DOHH2 (cell line): Measurements from ENCODE around the gene TLR9.

Source experiments
- H3F3A ChIP-seq: fragments of 200-600 bp; sonication (generic), shearing (Covaris generic); 2 replicates; pipeline ENCODE4 v1.6.0; 2016; ENCODE audit warnings: antibody characterized with exemption, mild to moderate bottlenecking; ENCODE audit not compliant: control insufficient read depth, insufficient read depth
- H3K27ac ChIP-seq: fragments of 200-600 bp; sonication (generic); 2 replicates; pipeline ENCODE4 v1.5.1; 2014; ENCODE audit warnings: low read depth, mild to moderate bottlenecking, low read length, moderate library complexity
- H3K27me3 ChIP-seq: fragments of 200-600 bp; sonication (generic); 2 replicates; pipeline ENCODE4 v1.6.1; 2014; ENCODE audit warnings: mild to moderate bottlenecking, low read length, mixed read lengths; ENCODE audit not compliant: control insufficient read depth
- H3K36me3 ChIP-seq: fragments of 200-600 bp; sonication (generic); 2 replicates; pipeline ENCODE4 v1.6.1; 2014; ENCODE audit warnings: mild to moderate bottlenecking, low read length, moderate library complexity, mixed read lengths; ENCODE audit not compliant: control insufficient read depth
- H3K4me1 ChIP-seq: fragments of 200-600 bp; sonication (generic); 2 replicates; pipeline ENCODE4 v1.6.1; 2014; ENCODE audit warnings: mild to moderate bottlenecking, low read length, mixed read lengths; ENCODE audit not compliant: control insufficient read depth
- H3K4me2 ChIP-seq: fragments of 200-600 bp; sonication (generic); 2 replicates; pipeline ENCODE4 v1.6.0; 2014; ENCODE audit warnings: mild to moderate bottlenecking, low read length, moderate library complexity
- H3K4me3 ChIP-seq: fragments of 200-600 bp; sonication (generic); 2 replicates; pipeline ENCODE4 v1.5.1; 2014; ENCODE audit warnings: mild to moderate bottlenecking, low read length, mixed read lengths
- H3K79me2 ChIP-seq: fragments of 200-600 bp; sonication (generic); 2 replicates; pipeline ENCODE4 v1.6.1; 2014; ENCODE audit warnings: mild to moderate bottlenecking, low read length, mixed read lengths; ENCODE audit not compliant: control insufficient read depth
- H3K9me2 ChIP-seq: fragments of 200-600 bp; sonication (generic); replicated peaks from 2 replicates; pipeline ENCODE4 v1.6.1; 2014; ENCODE audit warnings: mild to moderate bottlenecking, low read length, mixed read lengths; ENCODE audit not compliant: control insufficient read depth
- H3K9me3 ChIP-seq: fragments of 200-600 bp; sonication (generic); 2 replicates; pipeline ENCODE4 v1.6.1; 2014; ENCODE audit warnings: antibody characterized with exemption, low read length, mixed read lengths; ENCODE audit not compliant: control insufficient read depth, insufficient read depth
- H4K20me1 ChIP-seq: fragments of 200-600 bp; sonication (generic); 2 replicates; pipeline ENCODE4 v1.6.0; 2014; ENCODE audit warnings: low read depth, mild to moderate bottlenecking, antibody characterized with exemption, low read length, moderate library complexity; ENCODE audit not compliant: control insufficient read depth, insufficient read depth
- CTCF ChIP-seq: fragments of 200-600 bp; sonication (generic); IDR thresholded peaks from one replicate; pipeline ENCODE4 v1.5.1; 2014; ENCODE audit warnings: antibody characterized with exemption, mild to moderate bottlenecking, low read depth, low read length; ENCODE audit not compliant: poor library complexity, severe bottlenecking
- EZH2phosphoT487 ChIP-seq: fragments of 200-600 bp; sonication (generic); IDR thresholded peaks from 2 replicates; pipeline ENCODE4 v1.6.1; 2017; ENCODE audit warnings: borderline replicate concordance, mild to moderate bottlenecking, antibody characterized with exemption, low read length, moderate library complexity, mixed read lengths

TLR9 gene

GRCh38 chr3:52217409-52217805 is 8.0 kb downstream of the TLR9 start:
- TF ChIP-seq CTCF (no peak), EZH2phosphoT487 (no peak)
- Histone ChIP-seq H3K27ac (no peak overlapping the region), H3K9me3 (no peaks in the 10 kb centered on the region), H4K20me1 (no peaks in the 10 kb centered on the region), H3K79me2 (peaks cover 38% of the 10 kb centered on the region), H3F3A (peaks cover 15% of the 10 kb centered on the region), H3K36me3 (peaks cover 85% of the 10 kb centered on the region), H3K4me2 (no peak overlapping the region), H3K4me3 (no peak overlapping the region), H3K4me1 (peaks cover 17% of the 10 kb centered on the region), H3K9me2 (no peaks in the 10 kb centered on the region), H3K27me3 (no peaks in the 10 kb centered on the region)

GRCh38 chr3:52216585-52217408 is 8.6 kb downstream of the TLR9 start:
- Histone ChIP-seq H3K27ac (no peak overlapping the region), H3K4me1 (peaks cover 17% of the 10 kb centered on the region), H4K20me1 (no peaks in the 10 kb centered on the region), H3K9me3 (no peaks in the 10 kb centered on the region), H3K36me3 (peaks cover 85% of the 10 kb centered on the region), H3K4me2 (no peak overlapping the region), H3K27me3 (no peaks in the 10 kb centered on the region), H3K4me3 (no peak overlapping the region), H3K9me2 (no peaks in the 10 kb centered on the region), H3K79me2 (peaks cover 32% of the 10 kb centered on the region), H3F3A (peaks cover 15% of the 10 kb centered on the region)
- TF ChIP-seq CTCF (no peak), EZH2phosphoT487 (no peak)

- Histone ChIP-seq H3K9me3 (no peaks in the 10 kb centered on the region), H3K9me2 (no peaks in the 10 kb centered on the region), H3K27ac (no peak overlapping the region), H3K4me1 (peaks cover 9% of the 10 kb centered on the region), H3K27me3 (no peaks in the 10 kb centered on the region), H3K79me2 (peaks cover 17% of the 10 kb centered on the region), H4K20me1 (no peaks in the 10 kb centered on the region), H3K4me2 (no peak overlapping the region), H3F3A (peaks cover 15% of the 10 kb centered on the region), H3K36me3 (peaks cover 86% of the 10 kb centered on the region), H3K4me3 (no peak overlapping the region)
- TF ChIP-seq EZH2phosphoT487, result no peak
- TF ChIP-seq CTCF, result no peak
Measured at GRCh38 chr3:52215351-52215750, 10.1 kb downstream of the TLR9 start.
